PC-3 (cell line): ENCODE data around the gene RAB20. TPM values are rescaled to one million over a fixed set of nuclear protein-coding genes. Genes with fewer than 3 reads are reported as not detected.
A peak's percentile ranks its signal among the peaks of the same experiment; 100 is the strongest.

Experiments
- ATAC-seq: fragments of 200-7000 bp; cut with Tn5 transposase; 2 replicates; pipeline ENCODE4 v1.9.1; 2020; ENCODE audit warnings: mild to moderate bottlenecking, moderate library complexity
- BruUV-seq: library from RNA; stranded (reverse); fragments of 400-500 nt; replicated peaks from 2 replicates; lab custom pipeline; 2021; lab: Mats Ljungman, UMichigan
- CTCF ChIA-PET: fragments of 300-600 bp; sonication (Branson Sonifier 250); formaldehyde crosslinking; loops from one replicate; lab custom pipeline; 2022; ENCODE audit warnings: antibody characterized with exemption; lab: Charles Lee
- POLR2A ChIA-PET: fragments of 300-600 bp; sonication (Branson Sonifier 250); formaldehyde crosslinking; loops from one replicate; lab custom pipeline; 2022; ENCODE audit warnings: antibody characterized with exemption; ENCODE audit not compliant: unreplicated experiment; lab: Charles Lee
- DNase-seq: peaks from one replicate; pipeline ENCODE4 v3.0.0-alpha.2; 2015
- H2AFZ ChIP-seq: fragments of 300-600 bp; sonication (generic); 2 replicates; pipeline ENCODE4 v1.6.0; 2016; ENCODE audit warnings: antibody characterized with exemption, low read length
- H3F3A ChIP-seq: fragments of 300-600 bp; sonication (generic); one replicate; pipeline ENCODE4 v1.6.0; 2017; ENCODE audit warnings: antibody characterized with exemption, low read length, control low read depth, mild to moderate bottlenecking; ENCODE audit not compliant: unreplicated experiment
- H3K27ac ChIP-seq: fragments of 300-600 bp; sonication (generic); 2 replicates; pipeline ENCODE4 v1.5.1; 2016; ENCODE audit warnings: mild to moderate bottlenecking, low read length
- H3K27me3 ChIP-seq: fragments of 300-600 bp; sonication (generic); 2 replicates; pipeline ENCODE4 v1.6.1; 2016; ENCODE audit warnings: low read length, mixed read lengths
- H3K36me3 ChIP-seq: fragments of 300-600 bp; sonication (generic); 2 replicates; pipeline ENCODE4 v1.6.1; 2016; ENCODE audit warnings: low read depth, mixed run types, low read length, mixed read lengths
- H3K4me1 ChIP-seq: fragments of 300-600 bp; sonication (generic); 2 replicates; pipeline ENCODE4 v1.5.1; 2016; ENCODE audit warnings: low read length; ENCODE audit not compliant: insufficient read depth
- H3K4me2 ChIP-seq: fragments of 300-600 bp; sonication (generic); 2 replicates; pipeline ENCODE4 v1.6.0; 2016; ENCODE audit warnings: low read length
- H3K4me3 ChIP-seq: fragments of 300-600 bp; sonication (generic); 2 replicates; pipeline ENCODE4 v1.5.1; 2016; ENCODE audit warnings: mild to moderate bottlenecking, low read length, mixed read lengths
- H3K79me2 ChIP-seq: fragments of 300-600 bp; sonication (generic); 2 replicates; pipeline ENCODE4 v1.6.1; 2017; ENCODE audit warnings: low read length, mixed read lengths
- H3K9ac ChIP-seq: fragments of 300-600 bp; sonication (generic); 2 replicates; pipeline ENCODE4 v1.6.0; 2016; ENCODE audit warnings: mild to moderate bottlenecking, low read length
- H3K9me2 ChIP-seq: fragments of 300-600 bp; sonication (generic); replicated peaks from 2 replicates; pipeline ENCODE4 v1.6.1; 2016; ENCODE audit warnings: mixed run types, low read length, mixed read lengths
- H3K9me3 ChIP-seq: fragments of 300-600 bp; sonication (generic); 2 replicates; pipeline ENCODE4 v1.6.1; 2016; ENCODE audit warnings: low read length, mixed read lengths
- H4K20me1 ChIP-seq: fragments of 300-600 bp; sonication (generic); 2 replicates; pipeline ENCODE4 v1.6.1; 2016; ENCODE audit warnings: low read length, mixed read lengths
- CTCF ChIP-seq: fragments of 300-600 bp; sonication (generic); conservative IDR thresholded peaks from 2 replicates; pipeline ENCODE4 v1.5.1; 2017; ENCODE audit warnings: antibody characterized with exemption, low read depth, mild to moderate bottlenecking, low read length
- EZH2 ChIP-seq: fragments of 300-600 bp; sonication (generic); IDR thresholded peaks from one replicate; pipeline ENCODE4 v1.6.1; 2017; ENCODE audit warnings: antibody characterized with exemption, mild to moderate bottlenecking, low read length; ENCODE audit not compliant: unreplicated experiment
- EZH2phosphoT487 ChIP-seq: fragments of 300-600 bp; sonication (generic); IDR thresholded peaks from 2 replicates; pipeline ENCODE4 v1.6.1; 2018; ENCODE audit warnings: mild to moderate bottlenecking, antibody characterized with exemption, low read length, borderline replicate concordance
- intact Hi-C: fragments of 100-400 bp; cut with micrococcal nuclease; formaldehyde crosslinking; loops from 2 replicates; pipeline ENCODE4 v1.9.0; 2023
- total RNA-seq: library from RNA; depleted of rRNA; stranded (reverse); fragments of >200 nt; gene quantifications from 2 replicates; pipeline ENCODE4 v1.2.3, GENCODE V29; 2014

Gene RAB20
- total RNA-seq, 1 experiment from 2014 or later: 22.9 TPM

- peaks cover 24% of the 10 kb centered on the region; the same call in 1 of the 2 replicates for H3K4me1 ChIP-seq
- no peaks in the 10 kb centered on the region for H3K36me3 ChIP-seq
- H4K20me1 ChIP-seq: no peaks in the 10 kb centered on the region
- ChIA-PET CTCF (interaction anchor here (0.7 kb wide), 1 partner anchor 104 kb away, joined by 3 read pairs; no protein-coding TSS in a partner anchor), POLR2A (interaction anchor here (0.6 kb wide), 1 partner anchor 60 kb away, joined by 5 read pairs; no protein-coding TSS in a partner anchor)
- peak; percentile 47 for ATAC-seq
- TSS peak; percentile 34 for BruUV-seq
- peak overlapping the region; percentile 66 for H3K27ac ChIP-seq
- peak overlapping the region; percentile 91 for H3K4me2 ChIP-seq
- no peaks in the 10 kb centered on the region for H3F3A ChIP-seq
- H2AFZ ChIP-seq: no peak overlapping the region; the same call in 1 of the 2 replicates
- H3K9me3 ChIP-seq: no peaks in the 10 kb centered on the region
- intact Hi-C loops: loop anchor here (2.0 to 5.0 kb wide), 2 partner anchors 59 to 103 kb away; no protein-coding TSS in a partner anchor
- peak overlapping the region; percentile 78 for H3K9ac ChIP-seq
- peak overlapping the region; percentile 94 for H3K4me3 ChIP-seq
- no peaks in the 10 kb centered on the region for H3K27me3 ChIP-seq
- DNase-seq: peak; percentile 59
- no peak for TF ChIP-seq CTCF
- TF ChIP-seq EZH2phosphoT487: no peak
- no peak for TF ChIP-seq EZH2
- H3K79me2 ChIP-seq: peaks cover 73% of the 10 kb centered on the region
- no peaks in the 10 kb centered on the region for H3K9me2 ChIP-seq
Measured at GRCh38 chr13:110559986-110560385, 1.5 kb downstream of the RAB20 start.

GRCh38 chr13:110559429-110559943, 2.0 kb downstream of the RAB20 start:
- CTCF ChIA-PET: interaction anchor here (0.6 kb wide), 1 partner anchor 13 kb away, joined by 9 read pairs; no protein-coding TSS in a partner anchor
- H3K4me1 ChIP-seq: peaks cover 21% of the 10 kb centered on the region; the same call in 1 of the 2 replicates

More at GRCh38 chr13:110559429-110559943, 2.0 kb downstream of the RAB20 start:
- Histone ChIP-seq H3K4me3 (peak overlapping the region; percentile 94), H3K79me2 (peaks cover 78% of the 10 kb centered on the region), H3K9me2 (no peaks in the 10 kb centered on the region), H4K20me1 (no peaks in the 10 kb centered on the region), H3K36me3 (no peaks in the 10 kb centered on the region), H3F3A (no peaks in the 10 kb centered on the region), H3K9me3 (no peaks in the 10 kb centered on the region), H3K9ac (peak overlapping the region; percentile 78), H3K27me3 (no peaks in the 10 kb centered on the region), H3K4me2 (peak overlapping the region; percentile 91), H2AFZ (no peak overlapping the region), H3K27ac (peak overlapping the region; percentile 66)
- TF ChIP-seq EZH2: no peak
- no peak for TF ChIP-seq CTCF
- TF ChIP-seq EZH2phosphoT487: no peak
- ATAC-seq: peak; percentile 65
- intact Hi-C loops: no loop called here
- BruUV-seq: no TSS peak
- peak; percentile 70 for DNase-seq
- POLR2A ChIA-PET: interaction anchor here (0.6 kb wide), 1 partner anchor 60 kb away, joined by 5 read pairs; no protein-coding TSS in a partner anchor
